ENCODE data around the gene HOXC12. TPM values are rescaled to one million over a fixed set of nuclear protein-coding genes. Genes with fewer than 3 reads are reported as not detected.
A peak's percentile ranks its signal among the peaks of the same experiment; 100 is the strongest.

The HOXC12 gene
- polyA plus RNA-seq, 1 of the 3 experiments (the other 2 are of a cell fraction): not detected

DNA sequence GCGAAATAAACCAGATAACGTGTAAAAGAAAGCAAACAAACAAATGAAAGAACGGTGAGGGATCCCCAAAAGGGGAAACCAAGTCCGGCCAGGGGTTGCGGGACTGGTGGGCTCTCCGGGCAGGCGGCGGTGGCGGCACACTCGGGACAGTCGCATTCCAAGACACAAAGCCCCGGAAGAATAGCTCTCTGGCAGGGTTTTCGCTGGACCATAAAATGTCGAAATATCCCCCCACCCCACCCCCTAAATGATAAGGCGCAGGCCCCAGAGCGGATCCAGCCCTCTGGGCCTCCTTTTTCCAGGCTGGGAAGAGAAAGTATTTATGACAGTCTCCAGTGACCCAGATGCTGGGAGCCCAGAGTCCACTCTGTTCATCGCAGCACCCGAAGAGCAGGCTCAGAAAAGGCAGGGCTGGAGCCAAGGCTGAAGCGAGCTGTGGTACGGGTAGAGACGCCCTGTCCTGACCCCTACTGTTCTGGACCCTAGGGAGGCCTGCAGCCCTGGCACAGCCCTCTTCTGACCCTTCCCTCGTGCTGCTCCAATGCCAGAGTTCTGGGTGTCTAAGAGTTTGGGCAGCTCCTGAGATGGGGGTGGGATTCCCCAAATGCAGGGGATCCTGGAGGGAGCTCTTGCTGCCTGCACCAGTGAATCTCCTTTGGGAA is 52.0 kb downstream of the HOXC12 start:
- Histone ChIP-seq H3K36me3 (replicated peaks in 1 of 2; ENCODE audit: control insufficient read depth in 1 of 2, insufficient read depth in 2 of 2, low read length in 1 of 2) (no peaks in the 10 kb centered on the region), H3K9ac (no peak overlapping the region), H3K27me3 (ENCODE audit: insufficient read depth) (no peaks in the 10 kb centered on the region), H3F3A (replicated peaks; ENCODE audit: insufficient read depth) (no peaks in the 10 kb centered on the region), H3K4me1 (ENCODE audit: control insufficient read depth in 1 of 2, insufficient read depth in 2 of 2, low read depth in 1 of 2, low read length in 1 of 2) (peaks cover 0 to 20% of the 10 kb centered on the region in 2 experiments; a peak in 1 of 4 replicates), H3K9me2 (no peaks in the 10 kb centered on the region), H3K79me2 (ENCODE audit: insufficient read depth) (no peaks in the 10 kb centered on the region), H4K20me1 (ENCODE audit: insufficient read depth) (no peaks in the 10 kb centered on the region), H3K27ac (ENCODE audit: low read depth in 2 of 2, low read length in 1 of 2) (no peak overlapping the region), H3K4me2 (no peak overlapping the region), H3K9me3 (no peaks in the 10 kb centered on the region), H3K4me3 (ENCODE audit: low read depth in 2 of 2, low read length in 1 of 2) (no peak overlapping the region), H2AFZ (ENCODE audit: low read depth) (peak overlapping the region; percentile 68; the same call in 1 of the 2 replicates)
- no peak for TF ChIP-seq GABPA (IDR thresholded peaks at IDR 0.05; ENCODE audit: low read depth)
- no peak for TF ChIP-seq TCF12 (IDR thresholded peaks at IDR 0.05)
- TF ChIP-seq, protein P1, sequence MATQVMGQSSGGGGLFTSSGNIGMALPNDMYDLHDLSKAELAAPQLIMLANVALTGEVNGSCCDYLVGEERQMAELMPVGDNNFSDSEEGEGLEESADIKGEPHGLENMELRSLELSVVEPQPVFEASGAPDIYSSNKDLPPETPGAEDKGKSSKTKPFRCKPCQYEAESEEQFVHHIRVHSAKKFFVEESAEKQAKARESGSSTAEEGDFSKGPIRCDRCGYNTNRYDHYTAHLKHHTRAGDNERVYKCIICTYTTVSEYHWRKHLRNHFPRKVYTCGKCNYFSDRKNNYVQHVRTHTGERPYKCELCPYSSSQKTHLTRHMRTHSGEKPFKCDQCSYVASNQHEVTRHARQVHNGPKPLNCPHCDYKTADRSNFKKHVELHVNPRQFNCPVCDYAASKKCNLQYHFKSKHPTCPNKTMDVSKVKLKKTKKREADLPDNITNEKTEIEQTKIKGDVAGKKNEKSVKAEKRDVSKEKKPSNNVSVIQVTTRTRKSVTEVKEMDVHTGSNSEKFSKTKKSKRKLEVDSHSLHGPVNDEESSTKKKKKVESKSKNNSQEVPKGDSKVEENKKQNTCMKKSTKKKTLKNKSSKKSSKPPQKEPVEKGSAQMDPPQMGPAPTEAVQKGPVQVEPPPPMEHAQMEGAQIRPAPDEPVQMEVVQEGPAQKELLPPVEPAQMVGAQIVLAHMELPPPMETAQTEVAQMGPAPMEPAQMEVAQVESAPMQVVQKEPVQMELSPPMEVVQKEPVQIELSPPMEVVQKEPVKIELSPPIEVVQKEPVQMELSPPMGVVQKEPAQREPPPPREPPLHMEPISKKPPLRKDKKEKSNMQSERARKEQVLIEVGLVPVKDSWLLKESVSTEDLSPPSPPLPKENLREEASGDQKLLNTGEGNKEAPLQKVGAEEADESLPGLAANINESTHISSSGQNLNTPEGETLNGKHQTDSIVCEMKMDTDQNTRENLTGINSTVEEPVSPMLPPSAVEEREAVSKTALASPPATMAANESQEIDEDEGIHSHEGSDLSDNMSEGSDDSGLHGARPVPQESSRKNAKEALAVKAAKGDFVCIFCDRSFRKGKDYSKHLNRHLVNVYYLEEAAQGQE (IDR thresholded peaks at IDR 0.05; ENCODE audit: low read depth, low read length): no peak
- TF ChIP-seq EP300 (IDR thresholded peaks at IDR 0.05; ENCODE audit: borderline replicate concordance in 1 of 2, low read depth in 1 of 2, low read length in 1 of 2): no peak
- TF ChIP-seq, protein P2, sequence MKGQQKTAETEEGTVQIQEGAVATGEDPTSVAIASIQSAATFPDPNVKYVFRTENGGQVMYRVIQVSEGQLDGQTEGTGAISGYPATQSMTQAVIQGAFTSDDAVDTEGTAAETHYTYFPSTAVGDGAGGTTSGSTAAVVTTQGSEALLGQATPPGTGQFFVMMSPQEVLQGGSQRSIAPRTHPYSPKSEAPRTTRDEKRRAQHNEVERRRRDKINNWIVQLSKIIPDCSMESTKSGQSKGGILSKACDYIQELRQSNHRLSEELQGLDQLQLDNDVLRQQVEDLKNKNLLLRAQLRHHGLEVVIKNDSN (IDR thresholded peaks at IDR 0.05; ENCODE audit: borderline replicate concordance, low read depth): no peak
- no peak for TF ChIP-seq POLR2AphosphoS5 (IDR thresholded peaks at IDR 0.05; ENCODE audit: low read depth, low read length)
- no peak for TF ChIP-seq RXRA (IDR thresholded peaks at IDR 0.05; ENCODE audit: borderline replicate concordance, low read depth)
- no peak for TF ChIP-seq YY1 (IDR thresholded peaks at IDR 0.05; ENCODE audit: low read depth)
- TF ChIP-seq EZH2phosphoT487 (IDR thresholded peaks at IDR 0.05; ENCODE audit: borderline replicate concordance, low read depth): no peak
- no peak for TF ChIP-seq RFX5 (IDR thresholded peaks at IDR 0.05; ENCODE audit: low read length)
- no peak for TF ChIP-seq JUND (IDR thresholded peaks at IDR 0.05)
- TF ChIP-seq, protein P3, sequence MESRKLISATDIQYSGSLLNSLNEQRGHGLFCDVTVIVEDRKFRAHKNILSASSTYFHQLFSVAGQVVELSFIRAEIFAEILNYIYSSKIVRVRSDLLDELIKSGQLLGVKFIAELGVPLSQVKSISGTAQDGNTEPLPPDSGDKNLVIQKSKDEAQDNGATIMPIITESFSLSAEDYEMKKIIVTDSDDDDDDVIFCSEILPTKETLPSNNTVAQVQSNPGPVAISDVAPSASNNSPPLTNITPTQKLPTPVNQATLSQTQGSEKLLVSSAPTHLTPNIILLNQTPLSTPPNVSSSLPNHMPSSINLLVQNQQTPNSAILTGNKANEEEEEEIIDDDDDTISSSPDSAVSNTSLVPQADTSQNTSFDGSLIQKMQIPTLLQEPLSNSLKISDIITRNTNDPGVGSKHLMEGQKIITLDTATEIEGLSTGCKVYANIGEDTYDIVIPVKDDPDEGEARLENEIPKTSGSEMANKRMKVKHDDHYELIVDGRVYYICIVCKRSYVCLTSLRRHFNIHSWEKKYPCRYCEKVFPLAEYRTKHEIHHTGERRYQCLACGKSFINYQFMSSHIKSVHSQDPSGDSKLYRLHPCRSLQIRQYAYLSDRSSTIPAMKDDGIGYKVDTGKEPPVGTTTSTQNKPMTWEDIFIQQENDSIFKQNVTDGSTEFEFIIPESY (IDR thresholded peaks at IDR 0.05; ENCODE audit: borderline replicate concordance, low read depth): no peak
- TF ChIP-seq CHD2 (IDR thresholded peaks at IDR 0.05; ENCODE audit: low read length, partially characterized antibody): no peak
- TF ChIP-seq, protein P4, sequence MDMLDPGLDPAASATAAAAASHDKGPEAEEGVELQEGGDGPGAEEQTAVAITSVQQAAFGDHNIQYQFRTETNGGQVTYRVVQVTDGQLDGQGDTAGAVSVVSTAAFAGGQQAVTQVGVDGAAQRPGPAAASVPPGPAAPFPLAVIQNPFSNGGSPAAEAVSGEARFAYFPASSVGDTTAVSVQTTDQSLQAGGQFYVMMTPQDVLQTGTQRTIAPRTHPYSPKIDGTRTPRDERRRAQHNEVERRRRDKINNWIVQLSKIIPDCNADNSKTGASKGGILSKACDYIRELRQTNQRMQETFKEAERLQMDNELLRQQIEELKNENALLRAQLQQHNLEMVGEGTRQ (IDR thresholded peaks at IDR 0.05; ENCODE audit: borderline replicate concordance, low read depth, low read length): no peak
- no peak for TF ChIP-seq MEF2A (IDR thresholded peaks at IDR 0.05; ENCODE audit: borderline replicate concordance, low read depth)
- TF ChIP-seq, protein P5, sequence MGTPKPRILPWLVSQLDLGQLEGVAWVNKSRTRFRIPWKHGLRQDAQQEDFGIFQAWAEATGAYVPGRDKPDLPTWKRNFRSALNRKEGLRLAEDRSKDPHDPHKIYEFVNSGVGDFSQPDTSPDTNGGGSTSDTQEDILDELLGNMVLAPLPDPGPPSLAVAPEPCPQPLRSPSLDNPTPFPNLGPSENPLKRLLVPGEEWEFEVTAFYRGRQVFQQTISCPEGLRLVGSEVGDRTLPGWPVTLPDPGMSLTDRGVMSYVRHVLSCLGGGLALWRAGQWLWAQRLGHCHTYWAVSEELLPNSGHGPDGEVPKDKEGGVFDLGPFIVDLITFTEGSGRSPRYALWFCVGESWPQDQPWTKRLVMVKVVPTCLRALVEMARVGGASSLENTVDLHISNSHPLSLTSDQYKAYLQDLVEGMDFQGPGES (IDR thresholded peaks at IDR 0.05; ENCODE audit: low read depth, low read length): no peak
- POLR2A ChIA-PET: no interaction called here
- no peak for DNase-seq
- WGBS (ENCODE audit: low lambda C conversion rate): 86% methylated on average over 19 of the region's 22 CpGs
- CTCF ChIA-PET: interaction anchor here (0.6 to 24.5 kb wide), 25 partner anchors 8 to 407 kb away, joined by 3 to 568 read pairs (median 5); partner anchors contain the start of genes HOXC10, HOXC4, HOXC5 and HOXC6
